Measurements from ENCODE around the gene SMOC1.

Gene SMOC1

GRCh38 chr14:69879175-69880043 is at the start of gene SMOC1:
SMOC1 (plus strand) TSS chr14:69879416; CDS start chr14:69879679, 263 bp downstream.
- DNase-seq (ENCODE audit: low read depth, low spot score) = no peak
- H3K27ac ChIP-seq = no peak within 1 kb of the TSS

- no peak overlapping the region for H3K27ac ChIP-seq
- no peak for DNase-seq (ENCODE audit: low read depth, low spot score)
Observed at GRCh38 chr14:69838881-69839416, 40.3 kb upstream of the SMOC1 start.

GRCh38 chr14:69839661-69840060 is 39.6 kb upstream of the SMOC1 start:
- no peak overlapping the region for H3K27ac ChIP-seq
- no peak for DNase-seq (ENCODE audit: low read depth, low spot score)

GRCh38 chr14:69841656-69842055 is 37.6 kb upstream of the SMOC1 start:
- H3K27ac ChIP-seq = no peak overlapping the region
- DNase-seq (ENCODE audit: low read depth, low spot score) = no peak

GRCh38 chr14:69842686-69843420 is 36.4 kb upstream of the SMOC1 start:
- H3K27ac ChIP-seq = no peak overlapping the region
- no peak for DNase-seq (ENCODE audit: low read depth, low spot score)

GRCh38 chr14:69844171-69844570 is 35.0 kb upstream of the SMOC1 start:
- DNase-seq (ENCODE audit: low read depth, low spot score) = no peak
- no peak overlapping the region for H3K27ac ChIP-seq

- no peak for DNase-seq (ENCODE audit: low read depth, low spot score)
Observed at GRCh38 chr14:69845050-69845581, 34.1 kb upstream of the SMOC1 start.

GRCh38 chr14:69845787-69846186 is 33.4 kb upstream of the SMOC1 start:
- DNase-seq (ENCODE audit: low read depth, low spot score) = no peak
- H3K27ac ChIP-seq = no peak overlapping the region

More at GRCh38 chr14:69845050-69845581, 34.1 kb upstream of the SMOC1 start:
- H3K27ac ChIP-seq = no peak overlapping the region

GRCh38 chr14:69848156-69848555 is 31.1 kb upstream of the SMOC1 start:
- no peak overlapping the region for H3K27ac ChIP-seq
- DNase-seq (ENCODE audit: low read depth, low spot score) = no peak

- no peak overlapping the region for H3K27ac ChIP-seq
- no peak for DNase-seq (ENCODE audit: low read depth, low spot score)
Observed at GRCh38 chr14:69848903-69849391, 30.3 kb upstream of the SMOC1 start.

- DNase-seq (ENCODE audit: low read depth, low spot score) = no peak
- no peak overlapping the region for H3K27ac ChIP-seq
Observed at GRCh38 chr14:69850086-69850735, 29.0 kb upstream of the SMOC1 start.

GRCh38 chr14:69850736-69851112 is 28.5 kb upstream of the SMOC1 start:
- no peak for DNase-seq (ENCODE audit: low read depth, low spot score)
- H3K27ac ChIP-seq = no peak overlapping the region

- H3K27ac ChIP-seq = no peak overlapping the region
- DNase-seq (ENCODE audit: low read depth, low spot score) = no peak
Observed at GRCh38 chr14:69852531-69853321, 26.5 kb upstream of the SMOC1 start.

GRCh38 chr14:69853774-69854173 is 25.4 kb upstream of the SMOC1 start:
- no peak for DNase-seq (ENCODE audit: low read depth, low spot score)
- no peak overlapping the region for H3K27ac ChIP-seq

GRCh38 chr14:69854598-69854997 is 24.6 kb upstream of the SMOC1 start:
- DNase-seq (ENCODE audit: low read depth, low spot score) = no peak
- no peak overlapping the region for H3K27ac ChIP-seq

- H3K27ac ChIP-seq = no peak overlapping the region
- no peak for DNase-seq (ENCODE audit: low read depth, low spot score)
Observed at GRCh38 chr14:69855180-69855832, 23.9 kb upstream of the SMOC1 start.

GRCh38 chr14:69858801-69859200 is 20.4 kb upstream of the SMOC1 start:
- DNase-seq (ENCODE audit: low read depth, low spot score) = no peak
- no peak overlapping the region for H3K27ac ChIP-seq

- H3K27ac ChIP-seq = no peak overlapping the region
- DNase-seq (ENCODE audit: low read depth, low spot score) = no peak
Observed at GRCh38 chr14:69859591-69859990, 19.6 kb upstream of the SMOC1 start.

GRCh38 chr14:69860221-69860620 is 19.0 kb upstream of the SMOC1 start:
- DNase-seq (ENCODE audit: low read depth, low spot score) = no peak

More at GRCh38 chr14:69860221-69860620, 19.0 kb upstream of the SMOC1 start:
- H3K27ac ChIP-seq = no peak overlapping the region

All from epithelial cell of prostate (primary cell).